Gastroesophageal sphincter (tissue), 3 donors: ENCODE results near the gene GRID1.

Experiments
- POLR2A ChIP-seq, 2 donors: fragments of 450-650 bp; IDR thresholded peaks; one replicate each; pipeline ENCODE4 v1.6.1; 2017; ENCODE audit warnings: antibody characterized with exemption in 2 of 2, mild to moderate bottlenecking in 2 of 2, moderate library complexity in 1 of 2
- POLR2AphosphoS5 ChIP-seq: sonication (generic); formaldehyde crosslinking; IDR thresholded peaks from one replicate; pipeline ENCODE4 v1.6.1; 2017; ENCODE audit warnings: antibody characterized with exemption
- TF ChIP-seq, protein P1 (sequence below), 4 experiments: fragments of 200-600 bp in 2 of 4; fragments of 450-650 bp in 2 of 4; sonication (generic) in 1 of 4; IDR thresholded peaks; one replicate each; pipeline ENCODE4 v1.5.1; 2017 to 2019; ENCODE audit warnings: antibody characterized with exemption in 4 of 4, mild to moderate bottlenecking in 2 of 4, moderate library complexity in 2 of 4

DNA sequence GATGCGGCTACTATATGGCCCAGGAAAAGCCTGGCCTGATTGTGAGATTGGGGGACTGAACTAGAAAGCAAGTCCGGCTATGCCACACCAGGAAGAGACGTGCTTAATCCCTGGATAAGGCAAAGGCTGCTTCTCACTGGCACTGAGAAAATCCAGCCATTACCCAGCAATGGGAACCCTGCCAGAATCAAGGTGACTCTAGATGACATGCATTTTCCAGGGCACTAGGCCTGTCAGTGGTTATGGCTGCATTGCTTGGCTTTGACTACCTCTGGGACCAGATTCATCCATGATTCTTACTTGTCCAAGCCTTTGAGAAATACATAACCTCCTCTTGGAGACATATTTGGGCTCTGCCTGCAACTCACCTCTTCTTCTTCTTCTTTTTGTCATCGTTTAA is 317.2 kb downstream of the GRID1 start:
- TF ChIP-seq, protein P1, sequence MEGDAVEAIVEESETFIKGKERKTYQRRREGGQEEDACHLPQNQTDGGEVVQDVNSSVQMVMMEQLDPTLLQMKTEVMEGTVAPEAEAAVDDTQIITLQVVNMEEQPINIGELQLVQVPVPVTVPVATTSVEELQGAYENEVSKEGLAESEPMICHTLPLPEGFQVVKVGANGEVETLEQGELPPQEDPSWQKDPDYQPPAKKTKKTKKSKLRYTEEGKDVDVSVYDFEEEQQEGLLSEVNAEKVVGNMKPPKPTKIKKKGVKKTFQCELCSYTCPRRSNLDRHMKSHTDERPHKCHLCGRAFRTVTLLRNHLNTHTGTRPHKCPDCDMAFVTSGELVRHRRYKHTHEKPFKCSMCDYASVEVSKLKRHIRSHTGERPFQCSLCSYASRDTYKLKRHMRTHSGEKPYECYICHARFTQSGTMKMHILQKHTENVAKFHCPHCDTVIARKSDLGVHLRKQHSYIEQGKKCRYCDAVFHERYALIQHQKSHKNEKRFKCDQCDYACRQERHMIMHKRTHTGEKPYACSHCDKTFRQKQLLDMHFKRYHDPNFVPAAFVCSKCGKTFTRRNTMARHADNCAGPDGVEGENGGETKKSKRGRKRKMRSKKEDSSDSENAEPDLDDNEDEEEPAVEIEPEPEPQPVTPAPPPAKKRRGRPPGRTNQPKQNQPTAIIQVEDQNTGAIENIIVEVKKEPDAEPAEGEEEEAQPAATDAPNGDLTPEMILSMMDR (IDR thresholded peaks at IDR 0.05), result no peak
- TF ChIP-seq POLR2AphosphoS5, result no peak
- no peak for TF ChIP-seq POLR2A (IDR thresholded peaks at IDR 0.05)
